GM21786 (cell line): ENCODE measurements around the gene KMT5B.

Experiments
- ATAC-seq: cut with Tn5 transposase; IDR thresholded peaks from one replicate; pipeline ENCODE4 v1.9.1; 2021; ENCODE audit not compliant: unreplicated experiment

Gene KMT5B

DNA sequence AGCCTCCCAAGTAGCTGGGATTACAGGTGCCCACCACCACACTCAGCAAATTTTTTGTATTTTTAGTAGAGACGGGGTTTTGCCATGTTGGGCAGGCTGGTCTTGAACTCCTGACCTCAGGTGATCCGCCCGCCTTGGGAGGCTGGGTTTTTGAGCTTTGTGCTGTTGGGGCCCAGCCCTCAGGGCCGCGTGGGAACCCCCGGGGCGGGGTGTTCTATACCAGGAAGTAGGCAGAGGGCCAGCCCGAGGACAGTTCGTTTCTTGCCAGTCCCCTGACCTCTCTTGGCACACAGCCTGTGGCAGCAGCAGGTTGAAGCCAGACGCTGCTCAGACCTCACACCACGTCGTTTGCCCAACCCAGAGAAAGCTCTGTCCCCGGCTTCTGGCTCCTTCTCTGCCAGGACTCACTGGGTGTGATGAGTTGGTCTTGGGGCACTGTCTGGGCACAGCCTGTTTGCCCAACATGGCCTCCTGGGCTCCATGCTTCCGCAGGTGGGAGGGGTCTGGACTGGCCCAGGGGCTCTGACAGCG is 67.0 kb downstream of the KMT5B start:
- no peak for ATAC-seq

GRCh38 chr11:68145120-68145866 is 67.8 kb downstream of the KMT5B start:
- no peak for ATAC-seq

DNA sequence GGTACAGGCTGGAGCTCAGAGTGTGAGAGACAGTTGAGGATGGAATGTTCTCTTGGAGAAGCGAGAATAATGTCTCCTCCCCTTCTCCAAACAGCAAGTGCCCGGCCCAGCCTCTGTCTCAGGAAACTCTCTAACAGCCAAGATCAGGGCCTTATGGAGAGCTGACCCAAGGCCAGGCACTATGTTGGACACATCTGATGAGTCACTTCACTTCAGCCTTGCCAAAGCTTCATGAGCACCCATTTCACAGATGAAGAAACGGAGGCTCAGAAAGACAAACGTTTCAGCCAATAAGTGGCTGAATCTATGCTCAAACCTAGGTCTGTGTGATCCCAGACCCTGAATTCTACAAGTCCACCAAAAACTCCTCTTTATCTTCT is 69.8 kb downstream of the KMT5B start:
- no peak for ATAC-seq

DNA sequence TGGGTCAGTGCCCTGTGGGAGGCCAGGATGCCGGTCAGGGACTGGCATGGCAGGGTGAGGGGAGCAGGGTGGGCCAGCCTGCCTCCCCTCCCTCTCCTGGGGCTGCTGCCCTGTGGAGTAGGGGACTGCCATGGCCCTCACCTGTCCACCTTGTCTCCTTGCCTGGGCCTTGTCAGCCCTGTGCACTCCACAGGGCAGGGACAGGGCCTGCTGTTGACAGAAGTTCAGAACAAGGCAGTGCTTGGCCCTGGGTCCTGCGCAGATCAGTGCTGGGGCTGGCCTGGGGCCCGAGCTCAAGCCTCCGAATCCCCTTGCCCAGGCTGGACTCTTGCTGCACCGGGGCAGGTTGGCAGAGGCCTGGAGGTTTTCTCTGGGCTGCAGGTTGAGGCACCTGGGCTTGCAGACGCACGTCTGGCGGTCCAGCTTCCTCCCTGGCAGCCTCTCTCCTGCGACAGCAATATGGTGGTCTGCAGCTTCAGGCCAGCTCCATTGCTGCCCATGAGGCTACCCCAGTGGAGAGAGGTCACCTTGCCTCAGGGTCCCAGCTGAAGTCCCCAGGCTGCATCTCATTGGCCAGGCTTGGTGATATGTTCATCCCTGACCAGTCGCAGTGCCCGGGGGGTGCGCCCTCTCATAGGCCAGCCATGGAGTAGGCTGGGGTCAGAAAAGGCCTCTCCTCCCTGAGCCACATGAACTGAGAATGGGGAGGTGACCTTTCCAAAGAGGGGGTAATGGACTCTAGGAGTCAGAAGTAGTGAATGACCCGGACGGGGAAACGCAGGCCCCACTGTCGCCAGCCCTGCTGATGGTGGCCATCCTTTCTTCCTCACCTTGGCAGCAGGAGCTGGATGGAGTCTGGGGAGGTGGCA is 70.4 kb downstream of the KMT5B start:
- ATAC-seq, result no peak

DNA sequence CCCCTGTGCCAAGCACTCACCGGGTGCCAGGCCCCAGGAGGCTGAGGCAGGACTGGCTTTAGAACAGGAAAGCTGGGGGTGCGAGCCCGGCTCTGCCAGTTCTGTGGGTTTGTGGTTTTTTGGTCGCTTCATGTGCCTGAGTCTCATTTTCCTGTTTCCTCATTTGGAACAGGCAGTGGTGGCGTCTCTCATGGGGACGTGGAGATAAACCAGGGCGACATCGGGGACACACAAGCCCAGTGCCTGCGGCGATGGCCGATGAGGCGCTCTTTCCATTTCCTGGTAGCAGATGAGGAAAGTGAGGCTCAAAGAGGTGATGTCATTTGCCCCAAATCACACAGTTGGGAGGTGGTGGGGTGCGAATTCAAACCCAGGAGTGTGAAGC is 71.1 kb downstream of the KMT5B start:
- no peak for ATAC-seq

GRCh38 chr11:68141246-68142027 is 71.7 kb downstream of the KMT5B start:
- ATAC-seq, result no peak

DNA sequence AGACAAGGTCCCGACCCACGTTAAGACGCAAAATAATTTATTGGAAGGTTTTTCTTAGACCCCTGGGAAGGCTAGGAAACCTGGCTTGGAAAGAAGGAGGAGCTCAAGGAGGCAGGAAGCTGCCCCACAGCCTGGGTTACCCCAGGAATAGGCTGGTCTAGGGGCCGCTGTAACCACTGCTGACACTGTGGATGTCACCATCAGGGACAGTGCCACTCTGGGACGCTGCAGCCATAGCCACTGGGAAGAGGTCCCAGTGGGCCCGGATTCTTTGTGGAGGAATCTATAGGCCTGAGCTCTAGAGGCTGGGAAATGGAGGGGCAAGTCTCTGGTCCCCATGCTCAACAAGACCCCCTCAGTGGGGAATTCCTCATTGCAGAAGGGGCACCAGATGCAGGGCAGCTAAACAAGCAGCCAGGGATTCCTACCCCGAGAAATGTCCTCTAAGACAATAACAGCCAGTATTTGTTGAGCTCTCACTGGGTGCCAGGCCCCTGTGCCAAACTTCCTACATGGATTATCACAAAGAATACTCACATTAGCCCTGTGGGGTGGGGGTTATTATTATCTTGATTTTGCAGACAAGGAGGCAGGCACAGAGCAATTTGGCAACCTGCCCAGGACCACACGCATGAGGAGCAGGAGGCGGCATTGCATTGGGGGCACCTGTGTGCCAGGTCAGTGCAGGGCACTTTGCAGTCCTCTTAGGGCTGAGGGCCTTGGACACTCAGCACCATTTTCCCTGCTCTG is 72.4 kb downstream of the KMT5B start:
- ATAC-seq, result no peak

- ATAC-seq, result no peak
Measured at GRCh38 chr11:68138237-68138636, 74.9 kb downstream of the KMT5B start.

- ATAC-seq, result no peak
Measured at GRCh38 chr11:68137833-68138232, 75.3 kb downstream of the KMT5B start.

- no peak for ATAC-seq
Measured at GRCh38 chr11:68136866-68137265, 76.2 kb downstream of the KMT5B start.

DNA sequence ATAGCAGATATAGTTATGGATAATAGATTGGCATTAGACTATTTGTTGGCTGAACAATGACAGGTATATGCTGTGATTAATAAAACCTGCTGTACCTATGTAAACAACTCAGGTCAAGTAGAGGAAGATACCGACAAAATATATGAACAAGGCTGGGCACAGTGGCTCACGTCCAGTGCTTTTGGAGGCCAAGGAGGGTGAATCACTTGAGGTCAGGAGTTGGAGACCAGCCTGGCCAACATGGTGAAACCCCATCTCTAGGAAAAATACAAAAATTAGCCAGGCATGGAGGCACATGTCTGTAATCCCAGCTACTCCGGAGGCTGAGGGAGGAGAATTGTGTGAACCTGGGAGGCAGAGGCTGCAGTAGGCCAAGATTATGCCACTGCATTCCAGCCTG is 77.9 kb downstream of the KMT5B start:
- no peak for ATAC-seq

- no peak for ATAC-seq
Measured at GRCh38 chr11:68133761-68134160, 79.3 kb downstream of the KMT5B start.

DNA sequence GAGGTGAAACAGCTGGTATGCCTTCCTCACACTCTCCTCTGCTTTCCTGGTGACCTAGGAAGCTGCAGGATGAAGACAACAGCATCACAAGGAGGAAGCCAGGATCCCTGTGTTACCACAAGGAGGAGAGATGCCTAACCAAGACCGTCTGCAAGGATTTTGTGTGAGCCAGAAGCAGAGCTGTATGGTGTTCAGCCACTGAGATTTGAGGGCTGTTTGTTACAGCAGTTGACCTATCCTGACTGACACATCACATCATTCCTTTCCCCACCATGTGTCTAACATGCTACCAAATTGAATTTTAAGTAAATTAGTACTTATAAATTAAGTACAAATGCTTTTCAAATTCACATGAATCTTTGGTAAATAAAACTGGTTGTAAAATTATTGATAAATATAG is 83.0 kb downstream of the KMT5B start:
- no peak for ATAC-seq

DNA sequence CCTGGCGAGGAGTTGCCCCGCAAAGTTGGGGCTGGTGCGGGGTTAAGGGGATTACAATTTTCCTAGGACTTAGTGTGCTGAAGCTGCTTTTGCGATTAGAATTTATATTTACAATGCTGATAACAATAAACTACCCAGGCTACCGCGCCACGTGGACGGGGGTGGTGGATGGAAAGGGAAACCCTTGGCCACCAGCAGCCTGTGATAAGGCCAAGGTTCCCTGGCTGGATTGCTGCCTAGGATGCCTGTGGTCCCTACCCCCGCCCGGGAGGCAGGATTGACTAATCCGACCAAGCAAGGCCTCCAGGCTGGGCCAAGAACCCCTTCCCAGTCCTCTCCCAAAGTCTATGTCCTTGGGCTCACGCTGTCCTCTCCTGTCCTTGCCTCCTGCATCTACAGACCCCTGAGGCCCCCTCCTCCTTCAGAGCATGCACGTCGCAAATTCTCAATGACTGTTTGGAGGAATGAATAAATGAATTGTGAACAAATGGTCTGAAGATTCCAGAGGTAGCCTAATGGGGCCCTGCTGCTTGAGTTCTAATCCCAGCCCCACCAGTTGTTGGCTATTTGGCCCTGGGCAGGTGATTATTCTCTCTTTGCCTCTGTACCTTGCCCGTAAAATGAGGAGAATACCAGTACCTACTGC is 84.3 kb downstream of the KMT5B start:
- ATAC-seq, result no peak

DNA sequence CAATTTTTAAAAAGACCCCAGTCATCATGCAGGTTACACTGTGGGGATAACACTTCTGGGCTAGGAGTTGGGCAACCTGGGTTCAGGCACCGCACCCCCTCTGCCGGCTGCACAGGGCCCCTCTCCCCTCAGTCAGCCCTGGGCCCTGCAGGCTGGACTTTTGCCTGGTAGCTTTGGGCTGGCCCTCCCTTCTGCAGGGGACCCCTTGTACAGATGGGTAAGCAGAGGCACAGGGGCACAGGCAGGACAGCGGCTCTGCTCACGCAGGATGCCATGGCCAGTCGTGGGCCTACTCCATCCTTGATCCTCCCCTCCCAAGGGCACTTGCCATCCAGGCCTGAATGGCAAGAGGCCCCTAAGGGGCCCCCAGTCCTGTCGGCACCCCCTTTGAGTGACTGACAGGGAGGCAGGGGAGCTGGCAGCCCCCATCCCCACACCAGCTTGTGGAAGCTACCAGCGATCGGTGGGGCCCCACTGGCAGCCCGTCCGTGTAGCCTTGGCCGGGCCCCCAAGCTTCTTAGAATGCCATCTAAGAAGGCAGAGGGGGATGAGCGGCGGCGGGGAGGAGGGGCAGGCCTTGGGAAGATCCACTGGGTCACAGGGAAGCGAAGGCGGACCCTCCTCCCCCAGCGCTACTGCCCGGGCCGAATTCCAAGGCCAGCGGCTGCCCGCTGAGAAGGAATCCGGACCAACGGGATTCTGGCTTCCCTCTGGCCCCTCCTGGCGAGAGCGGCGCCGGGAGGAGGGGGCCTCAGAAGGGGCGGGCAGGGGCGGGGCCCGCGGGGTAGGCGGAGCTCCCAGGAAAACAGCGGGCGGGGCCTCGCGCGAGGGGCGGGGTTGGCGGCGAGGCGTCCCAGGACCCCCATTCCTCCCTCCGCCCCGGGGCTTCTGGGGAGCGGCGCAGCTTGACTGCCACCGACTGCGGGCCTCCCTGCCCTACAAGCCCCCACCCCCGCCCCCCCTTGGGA is 85.1 kb downstream of the KMT5B start:
- ATAC-seq, result no peak

DNA sequence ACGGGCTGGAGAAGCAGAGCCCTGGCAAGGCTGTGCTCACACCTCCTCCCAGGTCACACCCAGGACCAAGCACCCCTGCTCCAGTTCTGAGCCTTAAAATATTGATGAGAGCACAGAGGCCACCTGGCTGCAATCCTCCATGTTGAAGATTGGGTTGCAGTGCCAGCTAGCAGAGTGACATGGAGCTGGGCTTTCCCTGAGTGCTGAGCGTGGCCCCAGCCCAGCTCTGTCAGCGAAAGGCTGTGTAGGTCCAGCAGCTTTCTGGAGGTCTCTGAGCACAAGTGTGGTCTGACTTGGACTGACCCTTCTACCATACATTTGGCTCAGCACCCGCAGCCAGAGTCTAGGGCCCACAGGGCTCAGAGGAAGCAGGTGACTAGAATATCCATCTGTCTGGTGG is 87.9 kb downstream of the KMT5B start:
- no peak for ATAC-seq

DNA sequence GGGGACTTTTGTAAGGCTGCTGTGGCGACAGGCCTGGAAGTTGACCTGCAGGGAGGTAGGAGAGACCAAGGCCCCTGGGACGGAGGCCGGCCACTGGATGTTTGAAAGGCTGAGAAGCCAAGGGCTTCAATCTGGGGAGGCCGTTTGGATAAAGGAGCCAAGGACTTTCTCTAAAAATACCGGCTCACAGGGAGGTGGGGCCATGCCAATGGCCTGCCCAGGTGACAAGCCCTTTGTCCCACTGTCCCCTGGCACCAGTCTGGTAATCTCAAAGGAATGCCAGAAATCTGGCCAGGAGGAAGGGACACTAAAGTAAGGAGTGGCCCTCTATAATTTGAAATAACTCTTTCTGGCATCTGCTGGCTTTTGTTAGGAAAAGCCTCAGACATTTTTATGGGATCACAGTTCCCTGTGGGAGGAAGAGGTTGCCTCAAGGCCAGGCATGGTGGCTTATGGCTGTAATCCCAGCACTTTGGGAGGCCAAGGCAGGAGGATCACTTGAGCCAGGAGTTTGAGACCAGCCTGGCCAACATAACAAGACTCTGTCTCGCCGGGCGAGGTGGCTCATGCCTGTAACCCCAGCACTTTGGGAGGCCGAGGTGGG is 90.1 kb downstream of the KMT5B start:
- no peak for ATAC-seq

DNA sequence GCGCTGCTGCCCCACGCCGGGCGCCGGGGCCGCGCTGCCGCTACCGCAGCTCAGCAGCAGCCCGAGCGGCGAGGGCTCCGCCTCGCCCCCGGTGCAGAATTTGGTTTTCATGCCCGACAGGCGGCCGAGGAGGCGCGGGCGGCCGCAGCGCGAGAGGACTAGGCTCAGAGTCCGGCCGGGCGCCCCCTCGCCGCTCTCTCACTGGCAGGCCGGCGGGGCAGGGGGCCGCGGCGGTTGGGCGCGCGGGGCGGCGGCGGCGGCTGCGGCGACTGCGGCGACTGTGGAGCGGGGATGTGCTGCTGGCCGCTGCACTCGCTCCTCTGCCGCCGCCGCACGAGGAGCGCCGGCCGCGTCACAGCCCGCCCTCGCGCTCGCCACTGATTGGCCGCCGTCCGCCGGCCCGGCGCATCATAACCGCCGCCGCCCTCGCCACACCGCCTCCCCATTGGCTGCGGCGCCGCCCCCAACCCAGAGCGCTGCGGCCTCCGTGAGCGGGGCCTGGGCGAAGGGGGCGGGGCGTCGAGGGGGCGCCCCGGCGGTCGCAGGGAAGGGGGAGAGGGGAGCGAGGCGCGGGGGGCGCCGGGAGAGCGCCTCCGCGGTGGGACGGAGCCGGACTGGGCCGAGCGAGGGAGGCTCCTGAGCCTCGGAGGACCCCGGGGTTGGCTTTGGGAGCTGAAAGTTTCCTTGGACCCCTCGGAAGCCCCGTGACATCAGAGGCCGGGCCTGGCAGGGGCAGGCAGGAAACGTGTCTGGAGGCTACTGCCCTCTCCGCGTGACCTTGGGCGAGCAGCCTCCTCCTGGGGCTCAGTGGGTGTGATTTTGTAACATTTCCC is 91.8 kb downstream of the KMT5B start, which contains the start of gene CHKA:
CHKA (minus strand) TSS at position 322 of the 833 bp plus-strand sequence; CDS start at position 111, 211 bp downstream.
- ATAC-seq, result peak; percentile 77
